ENCODE measurements around the gene TUBA1A.
"Not testable (repeated sequence)": the region's sequence is repeated elsewhere in the genome, so short reads cannot be mapped to it uniquely, and the experiment has no call there.

The TUBA1A gene

DNA sequence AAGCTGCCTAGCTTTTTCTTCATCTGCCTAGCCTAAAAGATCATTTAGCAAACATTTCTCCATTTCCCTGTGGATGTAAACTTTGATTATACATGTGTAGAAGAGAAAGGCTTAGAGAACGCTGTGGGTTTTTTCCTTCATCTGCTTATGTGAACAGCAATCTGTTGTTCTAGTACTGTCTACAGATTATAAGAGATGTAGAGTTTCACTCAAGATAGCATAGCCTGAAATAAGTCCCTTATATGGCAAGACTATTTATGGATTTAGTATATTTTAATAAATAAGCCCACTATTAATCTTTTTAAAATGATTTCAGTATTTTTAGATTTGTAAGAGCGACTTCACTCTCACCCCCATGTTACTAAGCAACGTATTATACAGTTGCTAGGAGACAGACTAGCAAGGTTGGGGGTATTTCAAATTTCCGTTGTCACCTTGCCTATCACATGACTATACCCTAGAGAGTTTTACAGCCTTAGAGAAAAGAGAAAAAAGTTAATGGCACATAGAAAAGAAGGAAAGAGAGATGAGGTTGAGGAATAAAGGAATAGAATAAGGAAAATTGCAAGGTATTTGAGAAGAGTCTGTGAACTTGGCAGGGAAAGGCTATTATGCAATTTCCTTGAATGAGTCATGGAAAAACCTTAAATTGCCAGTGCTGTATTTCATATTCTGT is 12.2 kb upstream of the TUBA1A start:
- DNase-seq, result peak; percentile 23 to 56

DNA sequence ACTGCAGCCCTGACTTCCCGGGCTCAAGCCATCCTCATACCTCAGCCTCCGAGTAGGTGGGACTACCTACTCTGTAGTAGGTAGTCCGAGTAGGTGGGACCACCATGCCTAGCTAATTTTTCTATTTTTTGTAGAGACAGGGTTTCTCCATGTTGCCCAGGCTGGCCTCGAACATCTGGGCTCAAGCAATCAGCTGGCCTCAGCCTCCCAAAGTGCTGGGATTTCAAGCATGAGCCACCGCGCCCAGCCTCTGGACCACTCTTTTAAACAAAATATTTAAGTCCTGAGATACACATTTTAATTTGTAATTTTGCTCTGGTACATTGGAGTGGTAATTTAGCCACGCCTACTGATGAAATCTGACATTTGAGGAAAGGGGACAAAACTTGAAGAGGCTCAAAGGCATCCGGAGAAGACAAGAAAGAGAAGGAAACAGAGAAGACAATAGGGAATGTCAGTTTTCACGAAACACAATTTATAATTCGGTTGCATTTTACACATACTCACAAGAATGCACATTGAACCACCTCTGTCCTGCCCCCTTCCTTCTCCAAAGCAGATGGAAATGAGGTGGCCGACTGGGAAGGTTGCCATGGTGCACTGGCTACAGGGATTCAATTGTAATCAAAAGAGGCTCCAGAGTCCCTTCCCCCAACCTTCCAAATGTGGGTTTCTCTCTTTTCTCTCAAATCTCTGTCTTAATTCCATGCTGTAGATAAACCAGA is 9.7 kb upstream of the TUBA1A start:
- no peak for DNase-seq

DNA sequence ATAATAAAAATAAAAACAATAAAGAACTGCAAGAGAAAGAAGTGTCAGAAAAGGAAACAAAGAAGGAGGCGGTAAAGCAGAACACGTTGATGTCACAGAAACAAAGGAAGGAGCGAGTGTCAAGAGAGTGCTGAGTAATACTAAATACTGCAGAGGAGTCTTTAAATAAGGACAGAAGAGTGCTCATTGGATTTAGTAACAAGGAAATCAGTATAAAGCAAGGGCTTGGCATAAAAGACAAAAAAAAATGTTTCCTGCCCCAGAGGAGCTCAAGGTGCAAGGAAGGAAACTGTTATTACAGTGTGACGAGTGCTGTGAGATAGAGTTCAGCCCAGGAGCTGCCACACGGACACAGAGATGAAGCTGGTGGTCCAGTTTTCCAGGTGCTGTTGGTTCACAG is 8.4 kb upstream of the TUBA1A start:
- no peak for DNase-seq

DNA sequence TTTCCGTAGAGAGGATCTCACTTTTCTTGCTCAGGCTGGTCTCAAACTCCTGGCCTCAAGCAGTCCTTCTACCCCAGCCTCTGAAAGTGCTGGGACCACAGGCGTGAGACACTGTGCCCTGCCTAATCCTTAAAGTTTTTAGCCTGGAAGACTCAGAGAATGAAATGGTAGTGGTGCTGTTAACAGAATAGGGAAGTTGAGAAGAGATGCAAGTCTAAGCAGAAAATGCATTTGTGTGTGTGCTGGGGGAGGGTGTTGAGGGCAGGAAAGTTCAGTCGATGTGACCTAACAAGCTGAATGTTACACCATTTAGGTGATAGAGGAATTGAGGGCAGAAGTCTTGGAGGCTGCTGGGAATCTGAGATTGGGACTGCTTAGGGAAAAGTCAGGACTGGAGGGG is 6.9 kb upstream of the TUBA1A start:
- no peak for DNase-seq

DNA sequence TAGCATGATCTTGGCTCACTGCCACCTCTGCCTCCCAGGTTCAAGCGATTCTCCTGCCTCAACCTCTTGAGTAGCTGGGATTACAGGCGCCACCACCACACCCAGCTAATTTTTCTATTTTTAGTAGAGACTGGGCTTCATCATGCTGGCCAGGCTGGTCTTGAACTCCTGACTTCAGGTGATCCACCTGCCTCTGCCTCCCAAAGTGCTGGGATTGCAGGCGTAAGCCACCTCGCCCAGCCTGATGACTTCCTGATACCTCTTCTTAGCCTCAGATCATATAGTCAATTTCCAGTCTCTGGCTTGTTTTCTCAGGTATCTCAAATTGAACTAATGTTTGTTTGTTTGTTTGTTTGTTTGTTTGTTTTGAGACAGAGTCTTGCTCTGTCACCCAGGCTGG is 4.9 kb upstream of the TUBA1A start:
- DNase-seq, result not testable (repeated sequence)

DNA sequence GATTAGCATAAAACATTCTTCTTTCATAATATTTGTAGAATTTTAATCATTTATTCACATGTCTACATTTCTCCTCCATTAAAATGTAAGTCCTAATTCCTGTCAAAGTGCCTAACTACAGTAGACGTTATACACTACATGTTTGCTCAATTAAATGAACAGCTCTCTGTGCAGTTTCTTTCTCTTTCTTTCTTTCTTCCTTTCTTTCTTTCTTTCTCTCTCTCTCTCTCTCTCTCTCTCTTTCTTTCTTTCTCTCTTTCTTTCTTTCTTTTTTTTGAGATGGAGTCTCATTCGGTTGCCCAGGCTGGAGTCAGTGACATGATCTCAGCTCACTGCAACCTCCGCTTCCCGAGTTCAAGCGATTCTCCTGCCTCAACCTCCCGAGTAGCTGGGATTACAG is 2.6 kb upstream of the TUBA1A start:
- DNase-seq, result not testable (repeated sequence)

DNA sequence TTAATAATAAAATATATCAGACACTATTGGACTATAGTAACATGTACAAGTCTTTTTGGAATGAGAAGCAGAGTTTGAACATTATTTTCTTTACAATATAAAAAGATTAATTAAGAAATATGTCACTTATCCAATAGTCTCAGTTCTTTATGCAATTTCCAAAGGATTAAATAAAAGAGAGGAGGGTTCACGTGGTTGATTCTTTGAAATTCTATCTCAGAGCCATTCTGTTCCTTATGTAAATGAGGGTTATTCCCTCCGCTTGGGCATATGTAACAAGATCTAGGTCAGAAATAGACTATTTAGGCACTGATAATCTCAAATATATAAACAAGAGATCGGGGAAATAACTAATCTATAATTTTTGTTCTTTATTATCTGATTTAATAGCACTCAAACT is 2.1 kb upstream of the TUBA1A start:
- DNase-seq, result no peak

DNA sequence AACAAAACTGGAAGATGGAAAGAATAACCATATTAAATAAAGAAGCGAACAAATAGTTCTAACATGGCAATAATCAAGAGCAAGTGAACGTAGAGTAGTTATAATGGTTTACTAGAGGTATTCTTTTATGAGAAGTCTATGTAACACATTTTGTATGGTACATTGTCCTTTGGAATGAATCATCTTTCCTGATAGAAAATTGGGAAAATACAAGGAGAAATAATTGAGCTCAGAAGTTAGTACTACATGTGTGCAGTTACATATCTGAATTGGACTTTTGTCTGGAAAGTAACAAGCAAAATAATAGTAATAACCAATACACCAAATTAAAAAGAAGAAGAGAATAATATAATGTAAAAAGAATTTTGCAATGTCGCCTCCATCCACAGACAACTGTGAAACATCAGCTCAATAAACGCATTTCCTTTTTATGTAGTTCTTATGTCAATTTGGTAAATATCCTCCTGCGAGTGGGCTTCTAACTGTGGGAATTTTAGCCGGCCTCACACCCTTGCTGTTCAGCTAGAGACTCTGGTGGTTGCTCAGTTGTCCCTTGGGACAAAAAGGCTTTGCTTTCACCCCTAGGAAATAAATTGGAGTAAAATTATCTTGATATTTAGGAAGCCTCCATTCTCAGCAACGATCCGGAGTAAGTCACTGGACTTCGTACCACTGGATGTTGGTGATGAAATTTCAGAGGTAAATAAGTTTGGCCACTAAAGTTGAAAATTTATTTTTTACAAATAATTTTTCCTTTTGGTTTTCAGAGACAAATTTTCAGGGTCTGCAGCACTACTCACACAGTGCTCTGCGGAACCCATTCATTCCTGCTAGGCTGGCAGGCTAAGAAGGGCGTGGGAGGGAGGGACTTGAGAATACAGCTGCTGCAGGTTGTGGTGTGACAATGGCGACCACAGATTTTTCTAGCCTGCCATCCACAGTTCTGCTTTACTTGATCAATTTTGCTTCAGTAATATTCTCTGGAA is 1.1 kb upstream of the TUBA1A start:
- DNase-seq, result no peak

DNA sequence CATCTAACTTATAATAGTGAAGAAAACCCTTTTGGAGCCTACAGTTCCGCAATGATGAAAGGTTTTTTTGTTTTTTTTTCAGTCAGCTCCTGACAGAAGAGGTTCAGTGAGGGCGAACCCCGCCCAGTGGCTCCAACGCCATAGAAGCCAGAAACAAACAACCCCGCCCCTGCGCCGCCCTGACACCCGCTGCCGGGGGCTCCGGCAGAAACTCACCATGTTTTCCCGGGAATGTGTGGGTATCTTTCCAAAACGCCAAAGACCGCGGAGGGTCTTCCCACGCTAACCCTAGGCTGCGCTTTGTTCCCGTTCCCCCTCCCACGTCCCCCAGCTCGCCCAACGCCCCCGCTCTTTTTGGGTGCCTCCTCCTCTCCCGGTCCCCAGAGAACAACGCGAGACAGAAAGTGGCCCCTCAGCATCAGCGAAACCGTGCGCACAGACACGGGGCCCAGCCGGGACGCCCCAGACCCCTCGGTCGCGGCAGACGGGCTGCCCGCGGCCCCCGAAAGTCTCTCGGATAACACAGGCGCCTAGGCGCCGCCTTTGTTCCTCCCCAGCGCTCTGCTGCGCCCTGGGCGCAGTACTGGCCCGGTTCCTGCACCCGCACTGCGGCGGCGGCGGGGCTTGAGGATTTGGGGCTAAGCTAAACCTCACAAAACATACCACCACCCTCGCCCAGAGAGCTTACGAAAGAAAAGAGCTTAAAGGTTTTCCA is 522 bp downstream of the TUBA1A start:
- DNase-seq, result peak; percentile 83 to 86

DNA sequence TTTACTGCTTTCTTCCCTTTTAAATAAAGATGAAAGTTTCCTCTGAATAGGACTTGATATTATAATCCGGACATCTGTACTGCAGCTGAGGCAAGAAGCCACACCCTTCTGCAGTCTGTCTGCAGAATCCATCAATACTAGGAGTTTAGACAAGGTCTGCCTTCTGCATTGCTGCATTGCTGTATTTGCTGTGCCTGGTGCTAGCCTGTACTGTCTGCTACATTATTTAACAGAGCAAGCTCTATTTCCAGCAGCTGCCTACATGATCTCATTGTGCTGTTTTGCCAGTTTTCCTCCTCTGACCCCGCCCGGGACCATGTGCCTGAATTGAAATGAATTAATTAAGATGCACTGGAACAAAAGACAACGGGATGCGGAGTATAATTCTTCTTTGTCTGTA is 1.7 kb downstream of the TUBA1A start:
- DNase-seq, result peak; percentile 9 to 32

DNA sequence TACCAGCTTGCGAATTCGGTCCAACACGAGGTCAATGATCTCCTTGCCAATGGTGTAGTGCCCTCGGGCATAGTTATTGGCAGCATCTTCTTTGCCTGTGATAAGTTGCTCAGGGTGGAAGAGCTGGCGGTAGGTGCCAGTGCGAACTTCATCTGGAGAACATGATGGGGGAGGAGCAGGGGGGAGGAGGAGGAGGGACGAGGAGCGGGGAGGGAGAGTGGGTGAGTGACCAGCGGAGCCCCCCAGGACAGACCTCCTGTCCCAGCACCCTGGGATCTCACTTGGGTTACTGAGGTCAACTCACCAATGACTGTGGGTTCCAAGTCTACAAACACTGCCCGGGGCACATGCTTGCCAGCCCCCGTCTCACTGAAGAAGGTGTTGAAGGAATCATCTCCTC is 2.6 kb downstream of the TUBA1A start:
- DNase-seq, result not testable (repeated sequence)

DNA sequence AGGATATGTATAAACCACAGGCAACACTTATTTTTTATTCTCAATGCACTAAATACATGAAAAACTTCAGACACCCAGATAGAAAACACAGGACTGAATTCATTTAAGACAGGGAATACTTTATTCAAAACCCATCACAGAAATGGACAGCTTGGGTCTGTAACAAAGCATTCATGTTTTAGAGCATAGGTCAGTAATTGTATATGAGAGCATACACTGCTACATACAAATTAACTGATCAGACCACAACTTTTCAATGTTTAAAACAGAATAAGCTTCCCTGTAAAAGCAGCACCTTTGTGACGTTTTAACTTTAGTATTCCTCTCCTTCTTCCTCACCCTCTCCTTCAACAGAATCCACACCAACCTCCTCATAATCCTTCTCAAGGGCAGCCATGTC is 4.2 kb downstream of the TUBA1A start:
- DNase-seq, result peak in 1 of 2 donors; percentile 21

DNA sequence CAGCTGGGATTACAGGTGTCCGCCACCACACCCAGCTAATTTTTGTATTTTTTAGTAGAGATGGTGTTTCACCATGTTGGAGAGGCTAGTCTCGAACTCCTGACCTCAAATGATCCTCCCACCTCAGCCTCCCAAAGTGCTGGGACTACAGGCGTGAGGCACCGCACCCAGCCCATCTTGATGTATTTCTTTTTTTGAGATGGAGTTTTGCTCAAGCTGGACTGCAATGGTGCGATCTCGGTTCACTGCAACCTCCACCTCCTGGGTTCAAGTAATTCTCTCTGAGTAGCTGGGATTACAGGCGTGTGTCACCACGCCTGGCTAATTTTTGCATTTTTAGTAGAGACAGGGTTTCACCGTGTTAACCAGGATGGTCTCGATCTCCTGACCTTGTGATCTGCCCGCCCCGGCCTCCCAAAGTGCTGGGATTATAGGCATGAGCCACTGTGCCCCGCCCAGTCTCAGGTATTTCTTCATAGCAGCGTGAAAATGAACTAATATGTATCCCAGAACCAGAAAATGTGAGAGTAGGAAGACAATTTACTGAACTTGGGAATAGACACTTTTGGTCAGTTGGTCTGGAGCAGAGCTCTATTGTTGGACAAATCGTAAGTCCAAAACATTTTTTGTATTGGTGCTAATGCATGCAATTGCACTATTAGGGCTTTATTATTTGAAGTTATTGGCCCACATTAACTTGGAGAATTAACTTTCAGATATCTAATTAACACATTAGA is 5.5 kb downstream of the TUBA1A start:
- peak; percentile 6 to 42 for DNase-seq

DNA sequence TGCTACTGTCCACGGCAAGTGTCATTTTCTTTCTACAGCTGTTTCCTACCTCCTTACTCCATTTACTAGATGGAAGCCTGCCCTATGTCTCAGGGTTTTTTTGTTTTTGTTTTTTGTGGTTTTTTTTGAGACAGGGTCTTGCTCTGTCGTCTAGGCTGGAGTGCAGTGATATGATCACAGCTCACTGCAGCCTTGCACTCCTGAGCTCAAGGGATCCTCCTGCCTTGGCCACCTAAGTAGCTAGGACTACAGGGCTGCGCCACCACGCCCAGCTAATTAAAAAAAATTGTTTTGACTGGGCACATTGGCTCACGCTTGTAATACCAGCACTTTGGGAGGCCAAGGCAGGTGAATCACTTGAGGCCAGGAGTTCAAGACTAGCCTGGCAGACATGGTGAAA is 14.7 kb downstream of the TUBA1A start:
- DNase-seq, result no peak

DNA sequence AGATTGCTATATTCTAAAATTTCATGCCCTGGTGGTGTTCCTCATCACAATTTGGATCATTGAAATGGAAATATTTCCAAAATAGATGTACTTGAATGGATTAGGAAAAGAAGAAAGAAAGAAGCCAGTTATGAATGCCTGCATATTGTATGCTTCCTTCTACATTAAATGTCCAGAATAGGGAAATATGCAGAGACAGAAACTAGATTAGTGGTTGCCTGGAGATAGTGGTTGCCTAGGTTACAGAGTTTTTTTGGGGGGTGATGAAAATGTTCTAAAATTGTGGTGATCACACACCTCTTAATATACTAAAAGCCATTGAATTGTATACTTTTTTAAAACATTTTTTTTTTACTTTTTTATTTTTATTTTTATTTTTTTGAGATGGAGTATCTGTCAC is 18.0 kb downstream of the TUBA1A start:
- no peak for DNase-seq

DNA sequence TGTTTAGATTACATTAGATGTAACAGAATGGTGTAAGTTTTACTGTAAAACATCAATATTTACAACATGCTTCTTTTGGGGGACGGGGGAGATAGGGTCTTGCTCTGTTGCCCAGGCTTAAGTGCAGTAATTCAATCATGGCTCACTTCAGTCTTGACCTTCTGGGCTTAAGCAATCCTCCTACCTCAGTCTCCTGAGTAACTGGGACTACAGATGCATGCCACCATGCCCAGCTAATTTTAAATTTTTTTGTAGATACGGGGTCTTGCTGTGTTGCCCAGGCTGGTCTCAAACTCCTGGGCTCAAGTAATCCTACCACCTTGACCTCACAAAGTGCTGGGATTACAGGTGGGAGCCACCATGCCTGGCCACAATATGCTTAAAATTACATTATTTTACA is 23.8 kb downstream of the TUBA1A start:
- DNase-seq, result no peak

DNA sequence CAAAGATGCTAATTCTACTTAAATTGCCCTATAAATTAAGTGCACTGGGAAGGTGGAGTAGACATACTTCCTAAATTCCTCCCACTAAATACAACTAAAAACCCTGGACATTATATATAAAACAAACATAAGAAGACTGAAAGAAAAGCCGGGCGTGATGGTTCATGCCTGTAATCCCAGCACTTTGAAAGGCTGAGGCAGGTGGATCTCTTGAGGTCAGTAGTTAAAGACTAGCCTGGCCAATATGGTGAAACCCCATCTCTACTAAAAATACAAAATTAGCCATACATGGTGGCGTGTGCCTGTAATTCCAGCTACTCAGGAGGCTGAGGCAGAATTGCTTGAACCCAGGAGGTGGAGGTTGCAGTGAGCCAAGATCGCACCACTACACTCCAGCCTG is 27.0 kb downstream of the TUBA1A start:
- DNase-seq, result not testable (repeated sequence)

DNA sequence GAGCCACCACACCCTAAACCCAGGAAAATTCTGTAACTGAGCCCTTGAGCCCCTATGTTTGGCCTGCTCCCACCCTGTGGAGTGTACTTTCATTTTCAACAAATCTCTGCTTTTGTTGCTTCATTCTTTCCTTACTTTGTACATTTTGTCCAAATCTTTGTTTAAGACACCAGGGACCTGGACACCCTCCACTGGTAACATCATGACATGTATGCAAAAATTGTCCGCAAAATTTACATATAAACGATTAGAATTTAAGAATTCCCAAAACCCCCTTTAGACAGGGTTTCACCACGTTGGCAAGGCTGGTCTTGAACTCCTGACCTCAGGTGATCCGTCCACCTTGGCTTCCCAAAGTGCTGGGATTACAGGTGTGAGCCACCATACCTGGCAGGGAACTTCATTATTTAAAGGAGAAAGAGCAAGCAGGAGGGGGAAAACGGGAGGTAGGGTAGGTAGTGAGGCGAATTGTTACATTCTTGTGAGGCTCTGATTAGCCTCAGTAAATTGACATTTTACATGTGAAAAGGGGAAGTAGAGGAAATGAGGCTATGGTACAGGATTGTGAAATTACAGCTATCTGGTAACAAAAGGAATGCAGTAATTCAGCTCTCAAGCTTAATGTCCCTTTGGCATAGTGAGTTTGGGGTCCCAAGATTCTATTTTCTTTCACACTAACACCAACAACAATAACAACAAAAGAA is 27.6 kb downstream of the TUBA1A start:
- no peak for DNase-seq

DNA sequence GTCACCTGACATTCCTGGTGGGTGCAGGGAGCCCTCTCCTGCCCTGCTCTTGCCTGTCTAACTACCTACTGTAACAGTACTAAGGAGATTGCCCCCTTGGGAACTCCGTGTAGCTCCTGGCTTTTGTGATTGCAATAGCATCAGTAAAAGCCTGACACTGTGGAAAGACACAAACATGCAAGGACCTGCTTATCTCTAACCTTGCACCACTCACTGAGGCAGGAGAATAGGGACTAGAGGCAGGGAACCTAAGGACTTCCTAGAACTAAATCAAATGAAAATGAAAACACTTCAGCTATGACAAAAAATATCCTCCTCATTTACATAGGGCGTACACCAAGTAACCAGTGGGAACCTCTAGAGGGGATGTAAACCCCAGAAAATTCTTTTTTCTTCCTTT is 28.5 kb downstream of the TUBA1A start:
- DNase-seq, result no peak

DNA sequence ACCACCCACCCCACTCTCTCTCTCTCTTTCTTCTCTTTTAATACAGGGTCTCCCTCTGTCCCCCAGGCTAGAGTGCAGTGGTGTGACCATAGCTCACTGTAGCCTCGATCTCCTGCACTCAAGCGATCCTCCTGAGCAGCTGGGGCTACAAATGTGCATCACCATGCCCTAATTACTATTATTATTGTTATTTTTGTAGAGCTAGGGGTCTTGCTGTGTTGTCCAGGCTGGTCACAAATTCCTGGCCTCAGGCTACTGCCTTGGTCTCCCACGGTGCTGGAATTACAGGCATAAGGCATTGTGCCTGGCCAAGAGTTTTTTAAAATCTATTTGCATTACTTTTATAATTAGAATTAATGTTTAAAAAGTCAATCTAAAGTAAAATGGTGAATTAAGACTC is 34.7 kb downstream of the TUBA1A start:
- DNase-seq, result no peak

DNA sequence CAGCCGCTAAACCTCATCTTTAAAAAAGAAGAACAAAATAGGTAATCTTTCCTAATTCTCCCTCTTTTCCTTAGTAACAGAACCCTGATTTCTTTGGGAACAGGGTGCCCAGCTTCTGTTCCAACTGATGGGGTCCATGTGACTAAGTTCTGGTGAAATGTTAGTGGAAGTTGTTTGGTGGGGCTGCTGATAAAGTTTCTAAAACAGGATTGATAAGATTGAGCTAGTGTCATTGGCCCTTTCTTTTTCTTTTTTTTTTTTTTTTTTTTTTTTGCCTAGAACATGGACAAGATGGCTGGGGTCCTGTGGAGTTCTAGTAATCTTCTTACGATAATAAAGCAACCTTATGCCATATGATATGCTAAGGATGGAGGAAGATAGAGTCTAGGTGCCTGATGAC is 41.5 kb downstream of the TUBA1A start:
- DNase-seq, result no peak

Data from CD4-positive, alpha-beta T cell treated with Interleukin-1 beta for 1 hour (primary cell).